Measurements from ENCODE around the gene AP2A1.

AP2A1 gene

GRCh38 chr19:49766007-49766929, 533 bp upstream of the AP2A1 start:
- peak; percentile 100 for DNase-seq (ENCODE audit: low spot score)

GRCh38 chr19:49767381-49767780, 580 bp downstream of the AP2A1 start:
- DNase-seq (ENCODE audit: low spot score): no peak

- DNase-seq (ENCODE audit: low spot score): no peak
These were observed 1.3 kb downstream of the AP2A1 start for GRCh38 chr19:49767967-49768581.

- DNase-seq (ENCODE audit: low spot score): no peak
These were observed 3.7 kb downstream of the AP2A1 start for GRCh38 chr19:49770529-49770928.

GRCh38 chr19:49771674-49772139, 4.9 kb downstream of the AP2A1 start:
- no peak for DNase-seq (ENCODE audit: low spot score)

GRCh38 chr19:49772850-49773432, 6.1 kb downstream of the AP2A1 start:
- DNase-seq (ENCODE audit: low spot score): no peak

- DNase-seq (ENCODE audit: low spot score): no peak
These were observed 7.0 kb downstream of the AP2A1 start for GRCh38 chr19:49773663-49774350.

GRCh38 chr19:49774969-49775368, 8.2 kb downstream of the AP2A1 start:
- DNase-seq (ENCODE audit: low spot score): no peak

GRCh38 chr19:49775742-49776370, 9.1 kb downstream of the AP2A1 start:
- no peak for DNase-seq (ENCODE audit: low spot score)

GRCh38 chr19:49776371-49776764, 9.6 kb downstream of the AP2A1 start:
- DNase-seq (ENCODE audit: low spot score): no peak

GRCh38 chr19:49779731-49780555, 13.1 kb downstream of the AP2A1 start:
- DNase-seq (ENCODE audit: low spot score): no peak

- no peak for DNase-seq (ENCODE audit: low spot score)
These were observed 14.1 kb downstream of the AP2A1 start for GRCh38 chr19:49780861-49781260.

GRCh38 chr19:49781394-49781793, 14.6 kb downstream of the AP2A1 start:
- DNase-seq (ENCODE audit: low spot score): no peak

- DNase-seq (ENCODE audit: low spot score): no peak
These were observed 15.7 kb downstream of the AP2A1 start for GRCh38 chr19:49782515-49782914.

GRCh38 chr19:49786376-49786820, 19.6 kb downstream of the AP2A1 start:
- no peak for DNase-seq (ENCODE audit: low spot score)

- DNase-seq (ENCODE audit: low spot score): no peak
These were observed 20.9 kb downstream of the AP2A1 start for GRCh38 chr19:49787746-49788145.

- DNase-seq (ENCODE audit: low spot score): peak; percentile 15
These were observed 22.1 kb downstream of the AP2A1 start for GRCh38 chr19:49788857-49789256.

GRCh38 chr19:49790866-49791265, 24.1 kb downstream of the AP2A1 start:
- DNase-seq (ENCODE audit: low spot score): peak; percentile 65

- no peak for DNase-seq (ENCODE audit: low spot score)
These were observed 25.1 kb downstream of the AP2A1 start for GRCh38 chr19:49791776-49792445.

GRCh38 chr19:49792829-49793560, 26.2 kb downstream of the AP2A1 start:
- no peak for DNase-seq (ENCODE audit: low spot score)

Data from cerebellar cortex (tissue), 1 donor.